ENCODE data around the gene CDT1.

The CDT1 gene

DNA sequence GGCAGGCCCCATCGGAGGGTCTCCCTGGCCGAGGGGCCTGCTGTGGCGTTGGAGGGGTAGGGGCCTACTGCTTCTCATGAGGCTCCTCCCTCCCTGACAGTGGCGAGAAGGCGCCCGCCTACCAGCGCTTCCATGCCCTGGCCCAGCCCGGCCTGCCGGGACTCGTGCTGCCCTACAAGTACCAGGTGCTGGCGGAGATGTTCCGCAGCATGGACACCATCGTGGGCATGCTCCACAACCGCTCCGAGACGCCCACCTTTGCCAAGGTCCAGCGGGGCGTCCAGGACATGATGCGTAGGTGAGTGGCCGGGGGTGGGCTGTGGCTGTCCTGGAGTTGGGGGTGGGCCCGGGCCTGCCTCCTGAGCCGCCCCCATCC is 1.7 kb downstream of the CDT1 start:
- Histone ChIP-seq H3K27ac (no peak overlapping the region), H3K4me3 (ENCODE audit: low read depth, low read length) (peak overlapping the region; percentile 9), H3K27me3 (replicated peaks) (no peaks in the 10 kb centered on the region), H3K36me3 (replicated peaks) (peaks cover 13% of the 10 kb centered on the region)
- TF ChIP-seq, protein P1, sequence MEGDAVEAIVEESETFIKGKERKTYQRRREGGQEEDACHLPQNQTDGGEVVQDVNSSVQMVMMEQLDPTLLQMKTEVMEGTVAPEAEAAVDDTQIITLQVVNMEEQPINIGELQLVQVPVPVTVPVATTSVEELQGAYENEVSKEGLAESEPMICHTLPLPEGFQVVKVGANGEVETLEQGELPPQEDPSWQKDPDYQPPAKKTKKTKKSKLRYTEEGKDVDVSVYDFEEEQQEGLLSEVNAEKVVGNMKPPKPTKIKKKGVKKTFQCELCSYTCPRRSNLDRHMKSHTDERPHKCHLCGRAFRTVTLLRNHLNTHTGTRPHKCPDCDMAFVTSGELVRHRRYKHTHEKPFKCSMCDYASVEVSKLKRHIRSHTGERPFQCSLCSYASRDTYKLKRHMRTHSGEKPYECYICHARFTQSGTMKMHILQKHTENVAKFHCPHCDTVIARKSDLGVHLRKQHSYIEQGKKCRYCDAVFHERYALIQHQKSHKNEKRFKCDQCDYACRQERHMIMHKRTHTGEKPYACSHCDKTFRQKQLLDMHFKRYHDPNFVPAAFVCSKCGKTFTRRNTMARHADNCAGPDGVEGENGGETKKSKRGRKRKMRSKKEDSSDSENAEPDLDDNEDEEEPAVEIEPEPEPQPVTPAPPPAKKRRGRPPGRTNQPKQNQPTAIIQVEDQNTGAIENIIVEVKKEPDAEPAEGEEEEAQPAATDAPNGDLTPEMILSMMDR (IDR thresholded peaks at IDR 0.05; ENCODE audit: low read depth, low read length, missing control alignments) = no peak
- in situ Hi-C loops (cut with HindIII; ENCODE audit: low pct_ligation_motif_present, low sequenced_read_pairs) = no loop called here
- no peak for DNase-seq

GRCh38 chr16:88805887-88806393 is 2.4 kb downstream of the CDT1 start:
- Histone ChIP-seq H3K36me3 (replicated peaks) (peaks cover 13% of the 10 kb centered on the region), H3K4me3 (ENCODE audit: low read depth, low read length) (no peak overlapping the region), H3K27ac (no peak overlapping the region), H3K27me3 (replicated peaks) (no peaks in the 10 kb centered on the region)
- in situ Hi-C loops (cut with HindIII; ENCODE audit: low pct_ligation_motif_present, low sequenced_read_pairs) = no loop called here
- no peak for DNase-seq
- TF ChIP-seq, protein P1 (IDR thresholded peaks at IDR 0.05; ENCODE audit: low read depth, low read length, missing control alignments) = no peak

DNA sequence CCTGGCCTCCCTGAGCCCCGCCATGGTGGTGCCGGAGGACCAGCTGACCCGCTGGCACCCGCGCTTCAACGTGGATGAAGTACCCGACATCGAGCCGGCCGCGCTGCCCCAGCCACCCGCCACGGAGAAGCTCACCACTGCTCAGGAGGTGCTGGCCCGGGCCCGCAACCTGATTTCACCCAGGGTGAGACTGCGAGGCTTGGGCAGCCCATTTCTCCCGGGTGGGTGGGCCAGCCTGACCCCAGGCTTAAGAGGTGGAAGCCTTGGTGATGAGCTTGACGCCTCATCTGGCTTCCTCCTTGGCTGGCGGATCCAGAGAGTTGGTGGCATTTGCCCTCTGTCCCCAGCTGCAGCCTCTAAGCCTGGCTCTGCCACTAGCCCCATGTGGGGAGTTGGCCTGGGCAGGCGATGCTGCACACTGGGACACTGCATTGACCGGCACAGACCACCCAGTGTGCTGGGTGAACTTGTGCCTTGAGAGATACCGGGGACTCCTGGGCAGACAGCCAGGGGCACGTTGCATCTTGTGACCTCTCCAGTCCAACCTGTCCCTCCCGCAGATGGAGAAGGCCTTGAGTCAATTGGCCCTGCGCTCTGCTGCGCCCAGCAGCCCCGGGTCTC is 3.0 kb downstream of the CDT1 start:
- peaks cover 13% of the 10 kb centered on the region for H3K36me3 ChIP-seq (replicated peaks)
- in situ Hi-C loops (cut with HindIII; ENCODE audit: low pct_ligation_motif_present, low sequenced_read_pairs) = no loop called here

DNA sequence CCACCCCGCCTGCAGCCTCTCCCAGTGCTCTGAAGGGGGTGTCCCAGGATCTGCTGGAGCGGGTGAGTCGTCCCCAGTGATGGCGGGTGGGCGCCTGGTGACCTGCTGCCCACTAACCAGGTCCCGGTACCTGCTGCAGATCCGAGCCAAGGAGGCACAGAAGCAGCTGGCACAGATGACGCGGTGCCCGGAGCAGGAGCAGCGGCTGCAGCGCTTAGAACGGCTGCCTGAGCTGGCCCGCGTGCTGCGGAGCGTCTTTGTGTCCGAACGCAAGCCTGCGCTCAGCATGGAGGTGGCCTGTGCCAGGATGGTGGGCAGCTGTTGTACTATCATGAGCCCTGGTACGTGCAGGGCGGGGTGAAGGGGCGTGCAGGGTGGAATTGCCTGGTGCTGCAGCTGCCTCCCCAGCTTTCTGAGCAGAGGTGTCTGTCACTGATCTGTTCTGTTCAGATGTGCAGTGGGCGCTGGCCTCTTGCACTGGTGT is 3.6 kb downstream of the CDT1 start:
- Histone ChIP-seq H3K27ac (no peak overlapping the region), H3K4me3 (ENCODE audit: low read depth, low read length) (no peak overlapping the region), H3K36me3 (replicated peaks) (peaks cover 13% of the 10 kb centered on the region), H3K27me3 (replicated peaks) (no peaks in the 10 kb centered on the region)
- TF ChIP-seq, protein P1 (IDR thresholded peaks at IDR 0.05; ENCODE audit: low read depth, low read length, missing control alignments) = no peak
- DNase-seq = no peak
- in situ Hi-C loops (cut with HindIII; ENCODE audit: low pct_ligation_motif_present, low sequenced_read_pairs) = no loop called here

More for the DNA sequence above, 3.0 kb downstream of the CDT1 start:
- Histone ChIP-seq H3K4me3 (ENCODE audit: low read depth, low read length) (no peak overlapping the region), H3K27ac (no peak overlapping the region), H3K27me3 (replicated peaks) (no peaks in the 10 kb centered on the region)
- TF ChIP-seq, protein P1 (IDR thresholded peaks at IDR 0.05; ENCODE audit: low read depth, low read length, missing control alignments) = no peak
- DNase-seq = no peak

GRCh38 chr16:88807626-88808453 is 4.3 kb downstream of the CDT1 start:
- DNase-seq = no peak
- in situ Hi-C loops (cut with HindIII; ENCODE audit: low pct_ligation_motif_present, low sequenced_read_pairs) = no loop called here
- Histone ChIP-seq H3K27me3 (replicated peaks) (no peaks in the 10 kb centered on the region), H3K27ac (no peak overlapping the region), H3K36me3 (replicated peaks) (peaks cover 13% of the 10 kb centered on the region), H3K4me3 (ENCODE audit: low read depth, low read length) (no peak overlapping the region)
- TF ChIP-seq, protein P1 (IDR thresholded peaks at IDR 0.05; ENCODE audit: low read depth, low read length, missing control alignments) = no peak
